Measurements from ENCODE around the gene CDK19. TPM values are rescaled to one million over a fixed set of nuclear protein-coding genes. Genes with fewer than 3 reads are reported as not detected.

CDK19 gene
- total and polyA plus RNA-seq, 10 of the 15 experiments (the other 5 are each of a cell fraction or from before 2014, with no cell fraction given): 4.6 to 21.4 (median 12.4) TPM

DNA sequence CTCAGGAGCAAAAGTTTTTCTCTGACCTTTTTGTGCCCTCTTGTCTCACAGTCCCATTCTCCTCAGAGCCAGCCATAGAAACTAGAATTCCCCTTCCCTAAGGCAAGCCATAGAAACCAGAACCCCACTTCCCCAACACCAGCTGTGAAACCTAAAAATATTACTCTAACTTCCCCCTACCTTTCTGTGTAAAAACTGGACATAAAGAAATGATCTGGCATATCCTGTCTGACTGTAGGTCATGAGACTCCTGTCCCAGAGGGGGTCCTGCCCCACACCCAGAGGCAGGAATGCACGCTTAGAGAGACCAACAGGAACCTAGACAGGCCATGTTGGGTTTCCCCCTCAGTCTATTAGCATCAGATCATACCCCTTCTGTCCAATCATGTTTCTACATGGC, 198.2 kb downstream of the CDK19 start (continued):
- TF ChIP-seq WRNIP1 (IDR thresholded peaks at IDR 0.05; ENCODE audit: borderline replicate concordance, low read depth, low read length) (no peak), BCLAF1 (IDR thresholded peaks at IDR 0.05) (no peak), RB1 (IDR thresholded peaks at IDR 0.05; ENCODE audit: borderline replicate concordance) (no peak), ZSCAN29 (IDR thresholded peaks at IDR 0.05) (no peak), EED (IDR thresholded peaks at IDR 0.05; ENCODE audit: low read depth) (peak; percentile 96), ZBTB40 (IDR thresholded peaks at IDR 0.05; ENCODE audit: borderline replicate concordance) (no peak), CEBPZ (IDR thresholded peaks at IDR 0.05; ENCODE audit: low read depth, low read length) (no peak), TARDBP (IDR thresholded peaks at IDR 0.05; ENCODE audit: borderline replicate concordance) (no peak), YY1 (IDR thresholded peaks at IDR 0.05; ENCODE audit: low read depth, low read length) (no peak)
- TF ChIP-seq, protein P1, sequence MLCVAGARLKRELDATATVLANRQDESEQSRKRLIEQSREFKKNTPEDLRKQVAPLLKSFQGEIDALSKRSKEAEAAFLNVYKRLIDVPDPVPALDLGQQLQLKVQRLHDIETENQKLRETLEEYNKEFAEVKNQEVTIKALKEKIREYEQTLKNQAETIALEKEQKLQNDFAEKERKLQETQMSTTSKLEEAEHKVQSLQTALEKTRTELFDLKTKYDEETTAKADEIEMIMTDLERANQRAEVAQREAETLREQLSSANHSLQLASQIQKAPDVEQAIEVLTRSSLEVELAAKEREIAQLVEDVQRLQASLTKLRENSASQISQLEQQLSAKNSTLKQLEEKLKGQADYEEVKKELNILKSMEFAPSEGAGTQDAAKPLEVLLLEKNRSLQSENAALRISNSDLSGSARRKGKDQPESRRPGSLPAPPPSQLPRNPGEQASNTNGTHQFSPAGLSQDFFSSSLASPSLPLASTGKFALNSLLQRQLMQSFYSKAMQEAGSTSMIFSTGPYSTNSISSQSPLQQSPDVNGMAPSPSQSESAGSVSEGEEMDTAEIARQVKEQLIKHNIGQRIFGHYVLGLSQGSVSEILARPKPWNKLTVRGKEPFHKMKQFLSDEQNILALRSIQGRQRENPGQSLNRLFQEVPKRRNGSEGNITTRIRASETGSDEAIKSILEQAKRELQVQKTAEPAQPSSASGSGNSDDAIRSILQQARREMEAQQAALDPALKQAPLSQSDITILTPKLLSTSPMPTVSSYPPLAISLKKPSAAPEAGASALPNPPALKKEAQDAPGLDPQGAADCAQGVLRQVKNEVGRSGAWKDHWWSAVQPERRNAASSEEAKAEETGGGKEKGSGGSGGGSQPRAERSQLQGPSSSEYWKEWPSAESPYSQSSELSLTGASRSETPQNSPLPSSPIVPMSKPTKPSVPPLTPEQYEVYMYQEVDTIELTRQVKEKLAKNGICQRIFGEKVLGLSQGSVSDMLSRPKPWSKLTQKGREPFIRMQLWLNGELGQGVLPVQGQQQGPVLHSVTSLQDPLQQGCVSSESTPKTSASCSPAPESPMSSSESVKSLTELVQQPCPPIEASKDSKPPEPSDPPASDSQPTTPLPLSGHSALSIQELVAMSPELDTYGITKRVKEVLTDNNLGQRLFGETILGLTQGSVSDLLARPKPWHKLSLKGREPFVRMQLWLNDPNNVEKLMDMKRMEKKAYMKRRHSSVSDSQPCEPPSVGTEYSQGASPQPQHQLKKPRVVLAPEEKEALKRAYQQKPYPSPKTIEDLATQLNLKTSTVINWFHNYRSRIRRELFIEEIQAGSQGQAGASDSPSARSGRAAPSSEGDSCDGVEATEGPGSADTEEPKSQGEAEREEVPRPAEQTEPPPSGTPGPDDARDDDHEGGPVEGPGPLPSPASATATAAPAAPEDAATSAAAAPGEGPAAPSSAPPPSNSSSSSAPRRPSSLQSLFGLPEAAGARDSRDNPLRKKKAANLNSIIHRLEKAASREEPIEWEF (IDR thresholded peaks at IDR 0.05; ENCODE audit: insufficient replicate concordance, low read depth, low read length): no peak
- TF ChIP-seq, protein P2, sequence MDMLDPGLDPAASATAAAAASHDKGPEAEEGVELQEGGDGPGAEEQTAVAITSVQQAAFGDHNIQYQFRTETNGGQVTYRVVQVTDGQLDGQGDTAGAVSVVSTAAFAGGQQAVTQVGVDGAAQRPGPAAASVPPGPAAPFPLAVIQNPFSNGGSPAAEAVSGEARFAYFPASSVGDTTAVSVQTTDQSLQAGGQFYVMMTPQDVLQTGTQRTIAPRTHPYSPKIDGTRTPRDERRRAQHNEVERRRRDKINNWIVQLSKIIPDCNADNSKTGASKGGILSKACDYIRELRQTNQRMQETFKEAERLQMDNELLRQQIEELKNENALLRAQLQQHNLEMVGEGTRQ (IDR thresholded peaks at IDR 0.05; ENCODE audit: borderline replicate concordance, low read depth, low read length): no peak

Data from GM12878 (cell line).